HG02970 (cell line): ENCODE measurements around the gene RPAP2.
"Not testable (repeated sequence)": the region's sequence is repeated elsewhere in the genome, so short reads cannot be mapped to it uniquely, and the experiment has no call there.

Experiments
- ATAC-seq: cut with Tn5 transposase; IDR thresholded peaks from one replicate; pipeline ENCODE4 v1.9.1; 2021; ENCODE audit warnings: mild to moderate bottlenecking, moderate library complexity, moderate number of reproducible peaks; ENCODE audit not compliant: unreplicated experiment, low FRiP score

The RPAP2 gene

DNA sequence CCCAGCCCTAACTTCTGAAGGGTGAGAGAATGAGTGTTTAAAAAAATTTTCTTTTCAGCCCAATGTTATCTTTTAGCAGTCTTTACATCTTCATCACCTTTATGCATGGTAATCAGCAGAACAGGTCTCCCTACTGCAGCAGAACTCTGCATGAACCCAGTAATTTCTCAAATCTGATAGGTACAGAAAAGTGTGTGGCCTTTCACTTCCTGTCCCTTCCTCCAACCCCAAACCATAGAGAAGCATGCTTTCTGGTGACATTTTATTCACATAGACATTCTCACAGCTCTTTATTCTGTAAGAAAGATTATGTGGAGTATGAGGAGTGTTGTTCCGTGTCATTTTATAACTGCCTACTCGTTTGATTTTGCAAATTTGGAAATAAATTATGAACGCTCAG lies 68.6 kb downstream of the RPAP2 start:
- ATAC-seq, result no peak

DNA sequence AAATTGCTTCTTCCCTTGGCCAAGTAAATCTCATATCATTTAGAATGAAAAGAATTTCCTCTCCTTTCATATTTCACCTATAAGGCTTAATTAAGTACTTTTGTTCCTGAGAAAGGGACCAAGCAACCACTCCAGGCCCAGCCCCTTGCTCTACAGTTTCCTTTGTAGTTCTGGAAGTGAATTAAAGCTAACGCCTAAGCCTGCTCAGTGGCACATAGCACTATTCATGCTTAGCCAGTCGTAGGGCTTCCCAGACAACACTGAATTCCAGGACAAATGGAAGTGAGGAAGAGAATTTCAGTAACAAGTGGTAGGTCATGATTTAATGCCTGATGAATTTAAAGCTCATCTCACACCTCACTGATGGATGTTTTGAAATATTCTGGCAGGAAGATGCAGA lies 73.3 kb downstream of the RPAP2 start:
- no peak for ATAC-seq

DNA sequence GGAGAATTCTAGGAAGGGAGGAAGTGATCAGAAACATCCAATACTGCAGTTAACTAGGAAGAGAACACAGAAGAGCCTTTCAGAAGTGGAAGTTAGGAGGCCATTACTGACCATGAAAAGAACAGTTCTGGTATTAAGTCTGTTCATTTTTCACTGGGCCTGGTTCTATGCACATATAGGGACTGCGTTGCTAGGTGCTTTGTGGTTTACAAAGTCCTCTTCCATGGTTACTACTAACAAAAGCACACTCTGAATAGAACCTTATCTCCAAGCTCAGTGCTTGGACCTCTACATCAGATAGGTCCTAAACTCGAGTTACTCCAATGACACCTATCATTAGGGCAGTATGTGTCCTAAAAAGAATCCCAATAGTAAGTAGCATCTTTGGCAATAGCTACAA lies 75.4 kb downstream of the RPAP2 start:
- no peak for ATAC-seq

DNA sequence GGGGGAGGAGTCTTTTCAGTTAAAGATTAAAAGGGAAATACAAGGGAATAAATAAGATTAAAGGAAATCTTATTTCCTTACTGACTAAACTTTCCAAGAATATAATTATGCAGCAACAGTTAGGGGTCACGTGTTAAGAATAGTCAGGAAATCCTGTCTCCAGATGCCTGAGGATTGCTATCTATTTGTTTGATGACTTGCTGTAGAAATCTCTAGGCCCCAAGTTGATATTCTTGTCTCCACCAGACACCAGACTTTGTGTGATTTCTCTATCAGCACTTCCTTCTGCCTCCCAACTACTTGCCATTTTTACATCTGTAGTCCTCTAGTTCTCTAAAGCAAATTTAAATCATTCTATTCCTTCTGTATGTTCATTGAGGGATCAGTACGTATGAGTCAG lies 77.5 kb downstream of the RPAP2 start:
- ATAC-seq, result no peak

DNA sequence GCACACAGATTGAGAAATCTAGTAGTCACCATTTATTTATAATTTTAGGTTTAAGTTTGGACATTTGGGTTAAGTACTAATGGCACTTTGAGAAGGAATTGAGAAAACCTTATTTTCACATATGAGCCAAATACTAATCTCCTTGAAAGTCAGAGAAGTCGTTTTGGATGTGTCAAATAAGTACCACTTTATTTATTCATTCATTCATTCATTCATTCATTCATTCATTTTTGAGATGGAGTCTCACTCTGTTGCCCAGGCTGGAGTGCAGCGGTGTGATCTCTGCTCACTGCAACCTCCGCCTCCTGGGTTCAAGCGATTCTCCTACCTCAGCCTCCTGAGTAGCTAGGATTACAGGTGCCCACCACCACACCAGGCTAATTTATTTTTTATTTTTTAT lies 79.1 kb downstream of the RPAP2 start:
- ATAC-seq, result not testable (repeated sequence)

DNA sequence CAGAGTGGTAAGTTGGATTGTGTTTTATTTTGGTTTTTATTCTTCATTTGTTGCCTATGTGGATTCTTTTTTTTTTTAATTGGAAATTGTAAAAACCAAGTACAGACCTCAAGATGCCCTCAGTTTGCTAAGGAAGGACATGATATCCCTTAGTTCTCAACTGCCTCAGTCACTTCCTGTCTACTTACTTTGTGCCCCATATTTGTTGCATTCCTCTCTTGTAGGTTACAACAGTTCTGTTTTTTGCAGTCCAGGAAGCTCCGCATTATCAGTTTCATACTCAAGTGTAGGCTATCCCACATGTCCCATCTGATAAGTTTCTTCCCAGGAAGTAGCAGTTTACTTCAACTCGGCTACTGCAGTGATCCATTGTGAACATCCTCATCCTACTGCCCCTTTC lies 82.0 kb downstream of the RPAP2 start:
- no peak for ATAC-seq

DNA sequence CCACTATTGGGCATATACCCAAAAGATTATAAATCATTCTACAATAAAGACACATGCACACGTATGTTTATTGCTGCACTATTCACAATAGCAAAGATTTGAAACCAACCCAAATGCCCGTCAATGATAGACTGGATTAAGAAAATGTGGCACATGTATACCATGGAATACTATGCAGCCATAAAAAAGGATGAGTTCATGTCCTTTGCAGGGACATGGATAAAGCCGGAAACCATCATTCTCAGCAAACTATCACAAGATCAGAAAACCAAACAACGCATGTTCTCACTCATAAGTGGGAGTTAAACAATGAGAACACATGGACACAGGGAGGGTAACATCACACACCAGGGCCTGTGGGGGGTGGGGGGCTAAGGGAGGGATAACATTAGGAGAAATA lies 95.1 kb downstream of the RPAP2 start:
- ATAC-seq, result not testable (repeated sequence)

DNA sequence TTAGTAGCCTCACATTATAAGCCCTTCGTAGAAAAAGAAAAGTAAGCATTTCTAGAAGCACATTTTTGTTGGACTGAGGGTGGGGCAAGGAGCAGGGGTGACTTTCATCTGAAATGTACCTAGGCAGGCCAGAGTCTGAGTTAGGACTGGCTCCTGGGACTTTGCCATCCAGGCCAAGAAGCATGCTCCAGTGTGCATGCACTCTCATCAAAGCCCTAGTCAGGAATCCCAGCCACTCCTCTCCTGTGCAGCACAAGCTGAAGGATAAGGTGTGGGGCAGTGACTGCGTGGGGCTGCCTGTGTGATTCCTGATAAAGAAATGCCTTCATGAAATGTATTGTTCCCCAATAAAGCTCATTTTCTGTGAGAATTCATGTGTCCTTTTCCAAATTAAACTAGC lies 99.7 kb downstream of the RPAP2 start:
- no peak for ATAC-seq

DNA sequence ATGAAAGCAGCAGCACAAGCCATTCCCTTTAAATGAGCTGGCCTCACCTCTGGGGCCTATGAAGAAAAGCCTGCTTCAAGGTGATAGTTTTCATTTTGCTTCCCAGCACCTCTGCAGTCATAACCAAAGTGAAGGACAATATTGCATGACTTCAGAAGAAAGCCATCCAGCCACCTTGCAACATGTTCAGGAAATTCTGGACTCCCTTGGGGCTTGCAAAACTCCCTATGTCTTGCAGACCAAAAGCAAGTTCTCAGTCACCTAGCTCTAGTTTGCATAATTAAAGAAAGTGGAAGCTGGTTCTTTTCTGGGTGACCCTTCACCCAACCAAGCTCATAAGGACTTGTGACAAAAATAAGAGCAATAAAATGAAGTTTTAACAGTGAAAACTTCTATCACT lies 100.2 kb downstream of the RPAP2 start:
- ATAC-seq, result peak; percentile 77

DNA sequence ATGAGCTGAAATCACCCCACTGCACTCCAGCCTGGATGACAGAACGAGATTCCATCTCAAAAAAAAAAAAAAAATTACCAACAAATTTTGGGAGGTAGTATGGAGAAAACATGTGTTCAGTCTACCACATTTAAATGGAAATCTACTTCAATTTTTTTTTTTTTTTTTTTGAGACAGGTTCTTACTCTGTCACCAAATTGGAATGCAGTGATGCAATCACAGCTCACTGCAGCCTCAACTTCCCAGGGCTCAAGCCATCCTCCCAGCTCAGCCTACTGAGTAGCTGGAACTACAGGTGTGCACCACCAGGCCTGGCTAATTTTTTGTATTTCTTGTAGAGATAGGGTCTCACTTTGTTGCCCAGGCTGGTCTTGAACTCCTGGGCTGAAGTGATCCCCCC lies 105.8 kb downstream of the RPAP2 start:
- no peak for ATAC-seq

DNA sequence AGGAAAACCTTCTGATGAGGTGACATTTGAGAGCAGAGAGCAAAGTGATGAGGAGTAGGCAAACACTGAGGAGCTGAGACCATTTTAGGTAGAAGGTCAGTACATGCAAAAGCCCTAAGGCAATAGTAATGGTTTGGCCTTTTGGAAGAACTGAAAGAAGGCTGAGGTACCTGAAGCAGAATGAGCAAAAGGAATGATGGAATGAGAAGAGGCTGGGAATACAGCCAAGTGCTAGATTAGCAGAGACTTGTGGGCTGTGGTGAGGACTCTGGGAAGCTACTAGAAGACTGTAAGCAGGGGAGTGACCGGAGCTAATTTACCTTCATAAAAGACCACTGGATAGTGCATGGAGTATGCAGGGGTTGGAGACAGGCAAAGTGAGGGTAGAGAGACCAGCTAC lies 110.0 kb downstream of the RPAP2 start:
- no peak for ATAC-seq

DNA sequence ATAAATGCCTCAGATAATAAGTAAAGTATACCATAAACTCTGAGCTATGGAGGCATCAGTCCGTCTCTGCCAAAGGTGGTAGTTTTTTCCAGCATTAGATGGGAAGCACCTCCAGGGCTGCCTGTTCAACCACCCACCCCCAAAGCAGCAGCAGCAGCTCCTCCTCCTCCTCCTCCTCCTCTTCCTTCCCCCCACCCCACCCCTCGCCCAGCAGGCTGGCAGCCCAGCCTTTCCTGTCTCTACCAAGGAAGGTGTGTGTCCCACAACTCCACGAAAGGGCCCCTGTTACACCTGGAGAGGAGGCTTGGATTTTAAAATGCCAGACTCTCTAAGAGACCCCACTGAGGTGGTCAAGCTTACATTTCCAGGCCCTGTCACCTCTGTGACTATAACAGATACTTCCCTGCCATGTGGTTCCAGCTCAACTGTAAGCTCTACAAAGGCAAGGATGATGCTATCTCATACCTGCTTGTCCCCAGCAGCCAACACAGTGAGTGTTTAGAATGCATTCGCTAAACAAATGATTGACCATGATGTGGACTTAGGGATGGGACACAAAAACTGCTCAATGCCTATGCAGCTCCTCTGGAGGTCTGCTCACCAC lies 111.2 kb downstream of the RPAP2 start:
- no peak for ATAC-seq

DNA sequence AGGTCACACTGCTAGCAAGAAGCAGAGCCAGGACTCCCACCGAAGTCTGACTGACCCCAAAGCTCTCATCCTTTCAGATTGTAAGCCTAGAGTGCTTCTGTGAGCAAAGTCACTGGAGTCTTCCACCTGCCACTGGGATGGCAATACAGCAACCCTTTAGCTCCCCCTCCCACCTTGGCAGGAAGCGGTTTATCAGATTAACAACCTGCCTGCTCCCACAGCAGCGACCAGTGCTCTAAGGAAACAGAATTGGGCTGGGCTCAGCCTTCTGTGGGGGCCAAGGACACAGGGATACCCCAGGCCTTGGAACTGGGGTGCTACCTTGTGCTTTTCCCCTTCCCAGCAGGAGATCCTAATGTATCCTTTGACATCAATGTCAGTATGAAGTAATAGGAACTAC lies 111.8 kb downstream of the RPAP2 start:
- no peak for ATAC-seq

DNA sequence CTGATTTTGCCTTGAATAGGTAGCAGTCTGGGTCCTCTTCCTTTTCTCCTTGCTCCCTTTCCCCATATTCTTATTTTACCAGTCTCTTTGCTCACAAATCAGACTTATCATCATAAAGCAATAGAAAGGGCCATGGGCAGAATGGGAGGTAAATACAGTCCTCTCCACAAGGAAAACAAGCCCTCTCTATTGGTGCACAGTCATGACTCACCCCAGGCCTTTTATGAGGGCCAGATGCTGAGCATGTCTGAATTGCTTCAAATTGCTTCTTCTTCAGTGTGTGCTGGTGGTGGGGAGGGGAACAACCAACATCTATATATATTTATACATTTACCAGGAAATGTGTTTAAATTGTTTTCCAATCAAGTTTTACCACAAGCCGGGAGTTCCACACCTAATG lies 112.7 kb downstream of the RPAP2 start:
- ATAC-seq, result no peak

DNA sequence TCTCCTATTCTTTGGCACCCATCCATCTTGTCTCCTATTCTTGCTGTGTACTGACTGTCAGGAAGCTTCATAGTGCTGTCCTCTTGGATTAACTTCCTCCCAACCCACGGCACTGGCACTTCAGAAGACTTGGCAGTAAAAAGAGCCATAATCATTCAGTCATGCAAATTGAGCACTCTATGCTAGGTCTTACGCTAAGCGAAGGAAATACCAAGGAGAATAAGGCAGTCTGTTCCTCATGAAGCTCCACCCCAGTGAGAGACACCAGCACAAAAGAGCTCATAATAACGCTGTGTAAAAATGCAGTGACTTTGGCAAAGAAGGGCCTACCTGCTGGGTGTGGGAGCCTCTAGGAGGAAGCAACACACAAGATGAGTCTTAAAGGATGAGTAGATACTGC lies 120.8 kb downstream of the RPAP2 start:
- no peak for ATAC-seq

DNA sequence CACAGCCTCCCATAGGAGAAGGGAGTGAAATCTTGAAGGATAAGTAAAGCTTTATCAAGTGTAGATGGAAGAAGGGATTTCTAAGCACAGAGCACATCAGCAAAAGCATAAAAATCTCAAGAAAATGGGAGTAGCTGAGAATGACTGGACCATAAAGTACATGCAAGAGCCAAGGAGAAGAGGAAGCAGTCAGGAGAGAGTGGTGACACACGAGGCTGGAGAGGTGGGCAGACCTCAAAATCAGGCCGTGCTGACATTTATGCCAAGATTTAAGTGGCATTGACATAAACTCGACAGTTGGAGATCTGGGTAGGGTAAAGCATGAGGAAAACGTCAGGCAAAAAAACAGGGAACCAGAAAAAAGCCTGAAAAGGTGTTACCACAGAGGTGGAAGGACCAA lies 125.5 kb downstream of the RPAP2 start:
- no peak for ATAC-seq

DNA sequence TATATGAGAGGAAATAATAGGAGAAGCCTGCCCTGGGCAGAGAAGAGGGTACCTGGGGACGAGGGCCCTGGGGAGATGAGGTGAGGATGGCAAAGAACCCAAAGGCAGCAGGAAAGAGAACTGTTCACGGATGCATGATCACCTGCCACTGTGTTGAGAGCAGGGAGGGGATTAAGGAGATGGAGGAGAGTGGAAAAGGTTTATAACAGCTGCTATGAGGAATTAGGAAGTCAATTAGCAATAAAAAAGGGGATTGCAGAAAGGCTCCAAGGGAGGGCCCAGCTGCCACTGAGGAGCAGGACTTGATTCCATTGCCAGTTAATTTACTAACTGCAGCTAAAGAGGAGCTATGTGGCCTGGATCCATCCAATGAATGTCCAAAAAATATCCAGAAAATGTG lies 126.8 kb downstream of the RPAP2 start:
- no peak for ATAC-seq

DNA sequence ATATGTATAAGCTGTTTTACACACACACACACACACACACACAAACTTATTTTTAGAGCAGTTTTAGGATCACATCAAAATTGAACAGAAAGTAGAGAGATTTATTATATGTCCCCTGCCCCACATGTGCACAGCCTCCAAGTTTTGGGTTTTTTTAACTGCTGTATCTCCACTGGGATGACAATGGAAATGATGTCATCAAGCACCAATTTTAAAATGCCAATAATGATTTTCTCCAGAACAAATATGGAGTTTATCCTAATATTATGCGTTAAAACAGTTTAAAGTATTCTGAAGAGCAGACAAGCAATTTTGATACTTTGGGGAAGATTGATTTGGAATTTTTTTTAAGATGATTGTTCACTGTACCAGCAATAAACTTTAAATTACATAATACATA lies 131.2 kb downstream of the RPAP2 start:
- ATAC-seq, result no peak

DNA sequence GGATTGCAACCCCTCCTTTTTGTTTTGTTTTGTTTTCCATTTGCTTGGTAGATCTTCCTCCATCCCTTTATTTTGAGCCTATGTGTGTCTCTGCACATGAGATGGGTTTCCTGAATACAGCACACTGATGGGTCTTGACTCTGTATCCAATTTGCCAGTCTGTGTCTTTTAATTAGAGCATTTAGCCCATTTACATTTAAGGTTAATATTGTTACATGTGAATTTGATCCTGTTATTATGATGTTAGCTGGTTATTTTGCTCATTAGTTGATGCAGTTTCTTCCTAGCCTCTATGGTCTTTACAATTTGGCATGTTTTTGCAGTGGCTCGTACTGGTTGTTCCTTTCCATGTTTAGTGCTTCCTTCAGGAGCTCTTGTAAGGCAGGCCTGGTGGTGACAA lies 135.7 kb downstream of the RPAP2 start:
- ATAC-seq, result not testable (repeated sequence)

DNA sequence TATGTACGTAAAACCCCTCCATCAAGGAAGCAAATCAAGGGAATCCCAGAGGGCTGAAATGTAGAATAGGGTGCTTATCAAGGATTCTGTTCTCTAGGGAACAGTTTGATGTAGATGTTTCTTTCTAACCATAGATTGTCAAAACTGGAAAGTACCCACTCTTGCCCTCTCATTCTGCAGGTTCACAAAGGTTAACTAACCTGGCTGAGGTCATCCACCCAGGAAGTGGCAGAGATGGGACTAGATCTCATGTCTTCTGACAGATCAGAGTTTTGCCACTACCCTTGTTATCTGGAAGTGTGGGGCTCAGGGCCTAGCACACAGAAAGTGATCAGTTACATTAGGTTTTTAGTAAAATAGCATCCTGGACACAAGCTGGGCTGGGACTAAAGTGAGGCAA lies 140.4 kb downstream of the RPAP2 start:
- ATAC-seq, result no peak

DNA sequence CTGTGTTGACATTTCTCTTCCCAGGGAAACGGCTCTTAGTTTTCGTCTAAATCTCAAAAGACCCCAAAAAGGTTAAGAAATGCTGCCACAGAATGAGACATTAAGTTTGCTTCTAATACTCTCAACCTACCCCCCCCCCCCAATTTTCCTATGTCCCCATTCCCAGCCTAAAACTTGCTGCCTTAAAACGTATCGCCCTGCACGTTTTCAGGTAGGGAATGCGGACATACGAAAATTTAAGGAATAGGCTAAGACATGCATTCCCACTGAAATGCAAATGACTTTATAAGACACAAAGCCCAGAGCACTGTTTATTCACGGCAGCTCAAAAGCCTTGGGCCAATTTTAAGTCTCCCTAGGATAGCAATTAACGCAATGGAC lies 142.4 kb downstream of the RPAP2 start:
- no peak for ATAC-seq

DNA sequence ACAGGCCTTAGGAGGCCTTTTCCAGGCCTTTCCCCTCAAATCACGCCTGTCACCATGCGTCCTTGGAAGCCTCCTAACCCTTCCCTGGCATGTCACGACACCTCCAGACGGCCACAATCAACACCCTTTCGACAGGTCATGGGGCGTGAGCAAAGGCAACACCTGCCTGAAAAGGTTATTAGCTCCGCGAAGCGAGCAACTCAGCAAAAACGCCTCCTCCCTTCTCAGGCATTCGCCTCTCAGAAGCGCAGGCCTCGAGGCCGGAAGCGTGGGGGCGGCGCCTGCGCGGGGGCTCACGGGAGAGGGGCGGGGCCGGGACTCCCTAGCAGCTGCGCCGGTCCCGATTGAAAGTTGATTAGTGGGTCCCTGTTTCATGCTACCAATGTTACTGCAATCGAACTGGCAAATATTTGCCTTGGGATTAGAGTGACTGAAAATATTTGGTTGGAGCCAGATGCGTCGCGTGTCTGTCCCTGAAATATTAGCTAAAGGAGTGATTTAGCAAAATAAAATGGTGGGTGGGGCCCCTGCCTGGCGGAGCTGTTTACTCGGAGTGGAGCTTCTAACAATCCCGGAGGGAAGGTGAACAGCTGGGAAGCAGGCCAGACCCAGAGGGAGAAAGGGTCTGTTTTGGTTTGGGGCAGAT lies 143.0 kb downstream of the RPAP2 start:
- no peak for ATAC-seq

DNA sequence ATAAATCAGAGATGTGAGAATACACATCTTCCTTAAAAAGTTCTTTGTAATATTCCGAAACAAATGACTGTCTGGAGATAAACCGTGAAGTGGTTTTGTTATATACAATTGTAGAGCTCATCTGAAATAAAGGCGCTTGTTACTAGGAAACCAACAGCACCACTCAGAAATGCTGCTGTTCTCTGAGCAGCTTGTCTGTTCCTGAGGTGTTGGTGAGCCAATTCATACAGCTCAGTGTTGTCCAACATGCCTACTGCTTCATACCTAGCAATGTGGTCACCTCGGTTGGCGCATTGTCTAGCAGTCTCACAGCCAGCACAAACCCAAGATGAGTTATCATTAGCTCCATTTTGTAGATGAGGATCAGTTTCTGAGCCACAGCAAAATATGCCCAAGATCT lies 143.5 kb downstream of the RPAP2 start:
- no peak for ATAC-seq
